H54 (cell line): ENCODE measurements around the gene LTB.

Experiments
- DNase-seq: peaks from one replicate; pipeline ENCODE4 v3.0.0; 2011; ENCODE audit warnings: low spot score, mixed read lengths; ENCODE audit not compliant: insufficient read length
- FAIRE-seq: peaks from 3 replicates; lab custom pipeline; 2011; peaks lifted over from hg19 to GRCh38; lab: Jason Lieb, UNC
- POLR2A ChIP-seq: IDR thresholded peaks from 2 replicates; pipeline ENCODE4 v1.6.1; 2011; ENCODE audit warnings: low read depth, mild to moderate bottlenecking, low read length

Gene LTB

DNA sequence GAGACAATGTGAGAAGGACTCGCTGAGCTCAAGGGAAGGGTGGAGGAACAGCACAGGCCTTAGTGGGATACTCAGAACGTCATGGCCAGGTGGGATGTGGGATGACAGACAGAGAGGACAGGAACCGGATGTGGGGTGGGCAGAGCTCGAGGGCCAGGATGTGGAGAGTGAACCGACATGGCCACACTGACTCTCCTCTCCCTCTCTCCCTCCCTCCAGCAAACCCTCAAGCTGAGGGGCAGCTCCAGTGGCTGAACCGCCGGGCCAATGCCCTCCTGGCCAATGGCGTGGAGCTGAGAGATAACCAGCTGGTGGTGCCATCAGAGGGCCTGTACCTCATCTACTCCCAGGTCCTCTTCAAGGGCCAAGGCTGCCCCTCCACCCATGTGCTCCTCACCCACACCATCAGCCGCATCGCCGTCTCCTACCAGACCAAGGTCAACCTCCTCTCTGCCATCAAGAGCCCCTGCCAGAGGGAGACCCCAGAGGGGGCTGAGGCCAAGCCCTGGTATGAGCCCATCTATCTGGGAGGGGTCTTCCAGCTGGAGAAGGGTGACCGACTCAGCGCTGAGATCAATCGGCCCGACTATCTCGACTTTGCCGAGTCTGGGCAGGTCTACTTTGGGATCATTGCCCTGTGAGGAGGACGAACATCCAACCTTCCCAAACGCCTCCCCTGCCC lies 5.2 kb downstream of the LTB start:
- FAIRE-seq, result no peak
- no peak for DNase-seq
- no peak for TF ChIP-seq POLR2A

DNA sequence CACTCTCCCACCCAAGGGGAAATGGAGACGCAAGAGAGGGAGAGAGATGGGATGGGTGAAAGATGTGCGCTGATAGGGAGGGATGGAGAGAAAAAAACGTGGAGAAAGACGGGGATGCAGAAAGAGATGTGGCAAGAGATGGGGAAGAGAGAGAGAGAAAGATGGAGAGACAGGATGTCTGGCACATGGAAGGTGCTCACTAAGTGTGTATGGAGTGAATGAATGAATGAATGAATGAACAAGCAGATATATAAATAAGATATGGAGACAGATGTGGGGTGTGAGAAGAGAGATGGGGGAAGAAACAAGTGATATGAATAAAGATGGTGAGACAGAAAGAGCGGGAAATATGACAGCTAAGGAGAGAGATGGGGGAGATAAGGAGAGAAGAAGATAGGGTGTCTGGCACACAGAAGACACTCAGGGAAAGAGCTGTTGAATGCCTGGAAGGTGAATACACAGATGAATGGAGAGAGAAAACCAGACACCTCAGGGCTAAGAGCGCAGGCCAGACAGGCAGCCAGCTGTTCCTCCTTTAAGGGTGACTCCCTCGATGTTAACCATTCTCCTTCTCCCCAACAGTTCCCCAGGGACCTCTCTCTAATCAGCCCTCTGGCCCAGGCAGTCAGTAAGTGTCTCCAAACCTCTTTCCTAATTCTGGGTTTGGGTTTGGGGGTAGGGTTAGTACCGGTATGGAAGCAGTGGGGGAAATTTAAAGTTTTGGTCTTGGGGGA lies 6.1 kb downstream of the LTB start:
- DNase-seq (no peak), FAIRE-seq (no peak)
- no peak for TF ChIP-seq POLR2A

DNA sequence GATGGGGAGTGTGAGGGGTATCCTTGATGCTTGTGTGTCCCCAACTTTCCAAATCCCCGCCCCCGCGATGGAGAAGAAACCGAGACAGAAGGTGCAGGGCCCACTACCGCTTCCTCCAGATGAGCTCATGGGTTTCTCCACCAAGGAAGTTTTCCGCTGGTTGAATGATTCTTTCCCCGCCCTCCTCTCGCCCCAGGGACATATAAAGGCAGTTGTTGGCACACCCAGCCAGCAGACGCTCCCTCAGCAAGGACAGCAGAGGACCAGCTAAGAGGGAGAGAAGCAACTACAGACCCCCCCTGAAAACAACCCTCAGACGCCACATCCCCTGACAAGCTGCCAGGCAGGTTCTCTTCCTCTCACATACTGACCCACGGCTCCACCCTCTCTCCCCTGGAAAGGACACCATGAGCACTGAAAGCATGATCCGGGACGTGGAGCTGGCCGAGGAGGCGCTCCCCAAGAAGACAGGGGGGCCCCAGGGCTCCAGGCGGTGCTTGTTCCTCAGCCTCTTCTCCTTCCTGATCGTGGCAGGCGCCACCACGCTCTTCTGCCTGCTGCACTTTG lies 6.8 kb downstream of the LTB start, which contains the start of gene TNF:
TSS of gene TNF (plus strand) at position 231 of the 567 bp plus-strand sequence. CDS start at position 408, 177 bp downstream.
- no peak for DNase-seq
- FAIRE-seq, result no peak
- TF ChIP-seq POLR2A, result no peak

DNA sequence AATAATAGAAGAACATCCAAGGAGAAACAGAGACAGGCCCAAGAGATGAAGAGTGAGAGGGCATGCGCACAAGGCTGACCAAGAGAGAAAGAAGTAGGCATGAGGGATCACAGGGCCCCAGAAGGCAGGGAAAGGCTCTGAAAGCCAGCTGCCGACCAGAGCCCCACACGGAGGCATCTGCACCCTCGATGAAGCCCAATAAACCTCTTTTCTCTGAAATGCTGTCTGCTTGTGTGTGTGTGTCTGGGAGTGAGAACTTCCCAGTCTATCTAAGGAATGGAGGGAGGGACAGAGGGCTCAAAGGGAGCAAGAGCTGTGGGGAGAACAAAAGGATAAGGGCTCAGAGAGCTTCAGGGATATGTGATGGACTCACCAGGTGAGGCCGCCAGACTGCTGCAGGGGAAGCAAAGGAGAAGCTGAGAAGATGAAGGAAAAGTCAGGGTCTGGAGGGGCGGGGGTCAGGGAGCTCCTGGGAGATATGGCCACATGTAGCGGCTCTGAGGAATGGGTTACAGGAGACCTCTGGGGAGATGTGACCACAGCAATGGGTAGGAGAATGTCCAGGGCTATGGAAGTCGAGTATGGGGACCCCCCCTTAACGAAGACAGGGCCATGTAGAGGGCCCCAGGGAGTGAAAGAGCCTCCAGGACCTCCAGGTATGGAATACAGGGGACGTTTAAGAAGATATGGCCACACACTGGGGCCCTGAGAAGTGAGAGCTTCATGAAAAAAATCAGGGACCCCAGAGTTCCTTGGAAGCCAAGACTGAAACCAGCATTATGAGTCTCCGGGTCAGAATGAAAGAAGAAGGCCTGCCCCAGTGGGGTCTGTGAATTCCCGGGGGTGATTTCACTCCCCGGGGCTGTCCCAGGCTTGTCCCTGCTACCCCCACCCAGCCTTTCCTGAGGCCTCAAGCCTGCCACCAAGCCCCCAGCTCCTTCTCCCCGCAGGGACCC lies 7.8 kb downstream of the LTB start:
- no peak for TF ChIP-seq POLR2A
- FAIRE-seq (no peak), DNase-seq (no peak)

DNA sequence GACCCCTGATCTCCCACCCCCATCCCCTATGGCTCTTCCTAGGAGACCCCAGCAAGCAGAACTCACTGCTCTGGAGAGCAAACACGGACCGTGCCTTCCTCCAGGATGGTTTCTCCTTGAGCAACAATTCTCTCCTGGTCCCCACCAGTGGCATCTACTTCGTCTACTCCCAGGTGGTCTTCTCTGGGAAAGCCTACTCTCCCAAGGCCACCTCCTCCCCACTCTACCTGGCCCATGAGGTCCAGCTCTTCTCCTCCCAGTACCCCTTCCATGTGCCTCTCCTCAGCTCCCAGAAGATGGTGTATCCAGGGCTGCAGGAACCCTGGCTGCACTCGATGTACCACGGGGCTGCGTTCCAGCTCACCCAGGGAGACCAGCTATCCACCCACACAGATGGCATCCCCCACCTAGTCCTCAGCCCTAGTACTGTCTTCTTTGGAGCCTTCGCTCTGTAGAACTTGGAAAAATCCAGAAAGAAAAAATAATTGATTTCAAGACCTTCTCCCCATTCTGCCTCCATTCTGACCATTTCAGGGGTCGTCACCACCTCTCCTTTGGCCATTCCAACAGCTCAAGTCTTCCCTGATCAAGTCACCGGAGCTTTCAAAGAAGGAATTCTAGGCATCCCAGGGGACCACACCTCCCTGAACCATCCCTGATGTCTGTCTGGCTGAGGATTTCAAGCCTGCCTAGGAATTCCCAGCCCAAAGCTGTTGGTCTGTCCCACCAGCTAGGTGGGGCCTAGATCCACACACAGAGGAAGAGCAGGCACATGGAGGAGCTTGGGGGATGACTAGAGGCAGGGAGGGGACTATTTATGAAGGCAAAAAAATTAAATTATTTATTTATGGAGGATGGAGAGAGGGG lies 8.8 kb downstream of the LTB start:
- TF ChIP-seq POLR2A, result no peak
- FAIRE-seq, result no peak
- DNase-seq, result no peak

DNA sequence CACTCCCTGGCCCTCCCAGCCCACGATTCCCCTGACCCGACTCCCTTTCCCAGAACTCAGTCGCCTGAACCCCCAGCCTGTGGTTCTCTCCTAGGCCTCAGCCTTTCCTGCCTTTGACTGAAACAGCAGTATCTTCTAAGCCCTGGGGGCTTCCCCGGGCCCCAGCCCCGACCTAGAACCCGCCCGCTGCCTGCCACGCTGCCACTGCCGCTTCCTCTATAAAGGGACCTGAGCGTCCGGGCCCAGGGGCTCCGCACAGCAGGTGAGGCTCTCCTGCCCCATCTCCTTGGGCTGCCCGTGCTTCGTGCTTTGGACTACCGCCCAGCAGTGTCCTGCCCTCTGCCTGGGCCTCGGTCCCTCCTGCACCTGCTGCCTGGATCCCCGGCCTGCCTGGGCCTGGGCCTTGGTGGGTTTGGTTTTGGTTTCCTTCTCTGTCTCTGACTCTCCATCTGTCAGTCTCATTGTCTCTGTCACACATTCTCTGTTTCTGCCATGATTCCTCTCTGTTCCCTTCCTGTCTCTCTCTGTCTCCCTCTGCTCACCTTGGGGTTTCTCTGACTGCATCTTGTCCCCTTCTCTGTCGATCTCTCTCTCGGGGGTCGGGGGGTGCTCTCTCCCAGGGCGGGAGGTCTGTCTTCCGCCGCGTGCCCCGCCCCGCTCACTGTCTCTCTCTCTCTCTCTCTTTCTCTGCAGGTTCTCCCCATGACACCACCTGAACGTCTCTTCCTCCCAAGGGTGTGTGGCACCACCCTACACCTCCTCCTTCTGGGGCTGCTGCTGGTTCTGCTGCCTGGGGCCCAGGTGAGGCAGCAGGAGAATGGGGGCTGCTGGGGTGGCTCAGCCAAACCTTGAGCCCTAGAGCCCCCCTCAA lies 9.9 kb downstream of the LTB start, which contains the start of gene LTA:
TSS of gene LTA (plus strand) at position 249 of the 871 bp plus-strand sequence. CDS start at position 703, 454 bp downstream.
- FAIRE-seq, result no peak
- TF ChIP-seq POLR2A, result no peak
- DNase-seq, result no peak

DNA sequence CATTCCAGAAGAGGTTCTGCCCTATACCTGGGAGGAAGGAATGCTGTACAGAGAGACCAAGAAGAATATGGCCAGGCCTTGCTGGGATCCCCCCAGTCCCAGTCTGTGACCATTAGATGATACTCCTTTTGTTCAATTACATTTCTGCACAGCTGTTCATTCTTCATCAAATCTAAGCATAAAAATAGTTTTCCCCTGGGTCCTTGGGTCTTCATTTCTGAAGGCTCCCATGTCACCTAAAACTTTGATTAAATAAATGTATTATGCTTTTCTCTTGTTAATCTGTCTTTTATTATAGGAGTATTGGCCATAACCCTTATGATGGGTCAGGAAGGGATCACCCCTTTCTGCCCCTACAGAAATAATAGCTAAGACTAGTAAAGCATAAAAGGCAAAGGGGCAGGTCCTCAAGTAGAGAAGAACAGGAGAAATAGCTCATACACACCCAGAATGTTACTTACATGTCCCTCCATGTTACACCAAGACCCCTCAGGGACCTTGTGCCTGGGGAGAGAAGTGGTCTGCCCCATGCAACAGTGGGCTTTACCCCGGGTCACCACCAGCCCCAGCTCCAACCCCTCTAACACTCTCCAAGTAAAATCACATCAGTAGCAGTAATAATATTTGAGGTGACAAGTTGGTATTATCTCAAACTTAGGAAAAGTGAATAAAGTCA lies 12.2 kb downstream of the LTB start:
- TF ChIP-seq POLR2A, result no peak
- FAIRE-seq (no peak), DNase-seq (no peak)

DNA sequence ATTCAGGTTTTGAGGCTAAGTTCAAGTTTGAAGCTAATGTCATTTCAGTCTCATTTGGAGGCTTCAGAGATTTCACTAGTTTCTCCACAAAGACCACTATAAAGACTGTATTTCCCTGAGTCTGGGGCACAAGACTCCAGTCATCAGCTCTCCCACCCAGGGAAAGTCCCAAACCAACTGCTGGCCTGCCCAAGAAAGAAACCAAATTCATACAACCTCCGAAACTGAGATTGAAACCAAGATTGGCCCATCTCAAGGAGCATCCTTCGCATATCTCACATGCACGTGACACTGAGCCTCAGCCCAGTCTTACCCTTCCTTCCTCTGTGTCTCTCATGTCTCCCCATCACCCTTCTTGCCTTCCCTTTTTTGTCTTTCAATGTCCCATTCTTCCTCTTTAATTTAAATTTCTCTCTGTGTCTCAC lies 13.7 kb downstream of the LTB start:
- DNase-seq, result no peak
- TF ChIP-seq POLR2A, result no peak
- FAIRE-seq, result no peak

DNA sequence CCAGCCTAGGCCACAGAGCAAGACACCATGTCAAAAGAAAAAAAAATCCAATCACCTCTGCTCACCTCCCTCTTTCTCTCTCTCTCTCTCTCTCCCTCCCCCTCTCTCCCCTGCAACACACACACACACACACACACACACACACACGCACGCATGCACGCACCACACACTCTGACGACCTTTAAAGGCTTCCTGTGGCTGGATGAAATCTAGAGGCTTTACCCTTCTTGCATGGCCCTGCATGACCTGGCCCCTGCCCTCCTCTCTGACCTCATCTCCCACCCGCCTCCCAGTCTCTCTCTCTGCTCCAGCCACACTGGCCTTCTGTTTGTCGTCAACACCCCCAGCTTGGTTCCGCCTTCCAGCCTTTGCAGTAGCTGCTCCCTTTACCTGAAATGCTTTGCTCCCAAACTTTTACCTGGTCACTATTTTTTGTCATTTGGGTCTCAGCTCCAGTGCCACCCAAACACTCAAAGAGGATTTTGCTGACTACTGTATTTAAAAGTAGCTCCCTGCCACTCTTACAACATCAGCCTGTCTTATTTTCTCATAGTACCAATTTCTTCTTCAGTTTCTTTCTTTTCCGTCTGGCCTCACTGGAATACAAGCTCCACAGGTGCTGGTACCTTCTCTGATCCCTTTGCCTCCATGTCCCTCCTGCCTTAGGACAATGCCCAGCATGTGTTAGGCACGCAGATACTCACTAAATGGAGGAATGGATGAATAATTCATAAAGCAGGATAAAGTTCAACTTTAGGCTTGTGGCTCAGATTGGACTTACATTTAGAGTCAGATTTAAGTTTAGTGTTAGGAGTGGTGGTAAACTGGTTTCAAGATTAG lies 14.5 kb downstream of the LTB start:
- DNase-seq (no peak), FAIRE-seq (no peak)
- no peak for TF ChIP-seq POLR2A

DNA sequence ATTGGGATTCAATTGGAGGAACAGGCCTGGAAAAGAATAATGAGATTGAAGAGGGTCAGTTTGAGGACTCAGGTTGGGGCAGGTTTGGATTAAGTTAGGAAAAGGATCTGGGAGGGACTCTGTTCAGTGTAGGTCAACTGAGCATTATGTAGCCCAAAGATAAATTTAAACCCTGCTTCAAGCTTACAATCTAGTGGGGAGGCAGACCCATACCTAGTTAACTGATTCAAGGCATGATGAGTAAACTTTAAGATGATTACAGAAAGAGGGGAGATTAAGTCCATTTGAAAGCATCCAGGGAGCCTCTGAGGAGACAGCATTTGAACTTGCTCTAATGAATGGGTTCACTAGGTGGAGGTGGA lies 21.5 kb downstream of the LTB start:
- DNase-seq (no peak), FAIRE-seq (no peak)

More for the DNA sequence above, 21.5 kb downstream of the LTB start:
- no peak for TF ChIP-seq POLR2A
